SK-N-SH (cell line): ENCODE data around the gene PTH. TPM values are rescaled to one million over a fixed set of nuclear protein-coding genes. Genes with fewer than 3 reads are reported as not detected.

Experiments used
- CTCF ChIA-PET: fragments of 300-600, 350-600 bp; formaldehyde crosslinking; extraction: SDS; loops from one replicate; lab custom pipeline; 2021; lab: Yijun Ruan, JAX
- POLR2A ChIA-PET: fragments of 350-600 bp; sonication (Branson Sonifier 250); formaldehyde crosslinking; extraction: SDS; loops from one replicate; lab custom pipeline; 2020; ENCODE audit warnings: antibody characterized with exemption, inconsistent platforms; lab: Yijun Ruan, JAX
- DNase-seq: peaks from one replicate; pipeline ENCODE4 v3.0.0; 2012
- H2AFZ ChIP-seq: fragments of 200-600 bp; sonication (generic); 2 replicates; pipeline ENCODE4 v1.8.1; 2016; ENCODE audit warnings: antibody characterized with exemption, mild to moderate bottlenecking, low read depth
- H3F3A ChIP-seq: fragments of 200-600 bp; sonication (generic); replicated peaks from 2 replicates; pipeline ENCODE3; 2016; ENCODE audit warnings: antibody characterized with exemption, mild to moderate bottlenecking; ENCODE audit not compliant: insufficient read depth
- H3K27ac ChIP-seq, 2 experiments: fragments of 200-500 bp in 1 of 2; fragments of 200-600 bp in 1 of 2; sonication (Bioruptor generic) in 1 of 2; sonication (generic), shearing (Covaris generic) in 1 of 2; 2 replicates each; pipeline versions ENCODE4 v1.5.1 to v1.6.1; 2014 to 2016; ENCODE audit warnings: low read depth in 2 of 2, inconsistent platforms in 1 of 2, low read length in 1 of 2, mild to moderate bottlenecking in 1 of 2, mixed read lengths in 1 of 2
- H3K27me3 ChIP-seq: fragments of 200-600 bp; sonication (generic), shearing (Covaris generic); 2 replicates; pipeline ENCODE4 v1.6.1; 2016; ENCODE audit warnings: mixed run types; ENCODE audit not compliant: insufficient read depth
- H3K36me3 ChIP-seq, 2 experiments: fragments of 200-500 bp in 1 of 2; fragments of 200-600 bp in 1 of 2; sonication (Bioruptor generic) in 1 of 2; sonication (generic) in 1 of 2; replicated peaks in 1 of 2; 2 replicates each; pipeline versions ENCODE3 to v1.5.1; 2014 to 2016; ENCODE audit warnings: low read length in 1 of 2, mild to moderate bottlenecking in 1 of 2; ENCODE audit not compliant: insufficient read depth in 2 of 2, control insufficient read depth in 1 of 2
- H3K4me1 ChIP-seq, 2 experiments: fragments of 200-500 bp in 1 of 2; fragments of 200-600 bp in 1 of 2; sonication (Bioruptor generic) in 1 of 2; sonication (generic), shearing (Covaris generic) in 1 of 2; 2 replicates each; pipeline versions ENCODE4 v1.5.1 to v1.6.1; 2014 to 2016; ENCODE audit warnings: low read depth in 1 of 2, low read length in 1 of 2, mixed run types in 1 of 2; ENCODE audit not compliant: insufficient read depth in 2 of 2, control insufficient read depth in 1 of 2
- H3K4me2 ChIP-seq: fragments of 200-600 bp; sonication (generic), shearing (Covaris generic); 2 replicates; pipeline ENCODE4 v1.6.1; 2017; ENCODE audit warnings: mixed run types
- H3K4me3 ChIP-seq, 2 experiments: fragments of 200-500 bp in 1 of 2; fragments of 200-600 bp in 1 of 2; sonication (Bioruptor generic) in 1 of 2; sonication (generic), shearing (Covaris generic) in 1 of 2; 2 replicates each; pipeline versions ENCODE4 v1.5.1 to v1.8.1; 2014 to 2016; ENCODE audit warnings: low read depth in 2 of 2, inconsistent platforms in 1 of 2, low read length in 1 of 2, mild to moderate bottlenecking in 1 of 2, mixed read lengths in 1 of 2, moderate library complexity in 1 of 2
- H3K79me2 ChIP-seq: fragments of 200-600 bp; sonication (generic); 2 replicates; pipeline ENCODE4 v1.8.1; 2017; ENCODE audit warnings: mild to moderate bottlenecking; ENCODE audit not compliant: insufficient read depth
- H3K9ac ChIP-seq: fragments of 200-600 bp; sonication (generic); 2 replicates; pipeline ENCODE4 v1.6.1; 2017; ENCODE audit warnings: mixed run types
- H3K9me2 ChIP-seq: fragments of 200-600 bp; sonication (generic); 2 replicates; pipeline ENCODE4 v1.6.1; 2017; ENCODE audit warnings: mixed run types
- H3K9me3 ChIP-seq: fragments of 200-600 bp; sonication (generic); 2 replicates; pipeline ENCODE4 v1.6.1; 2017; ENCODE audit warnings: mixed run types, mild to moderate bottlenecking, moderate library complexity
- H4K20me1 ChIP-seq: fragments of 200-600 bp; sonication (generic); 2 replicates; pipeline ENCODE4 v1.6.1; 2017; ENCODE audit warnings: mild to moderate bottlenecking, mixed run types; ENCODE audit not compliant: insufficient read depth
- CHD2 ChIP-seq: fragments of 150-350 bp; IDR thresholded peaks from 2 replicates; pipeline ENCODE4 v1.6.1; 2018; ENCODE audit warnings: low read length; ENCODE audit not compliant: partially characterized antibody
- EZH2phosphoT487 ChIP-seq: fragments of 200-600 bp; sonication (generic); IDR thresholded peaks from 2 replicates; pipeline ENCODE4 v1.6.1; 2017; ENCODE audit warnings: low read depth, mixed run types, mild to moderate bottlenecking, antibody characterized with exemption, moderate library complexity, borderline replicate concordance
- FOSL2 ChIP-seq: IDR thresholded peaks from 2 replicates; pipeline ENCODE4 v1.4.0; 2012; ENCODE audit warnings: low read depth, mild to moderate bottlenecking, moderate library complexity, borderline replicate concordance
- FOXJ3 ChIP-seq: sonication (generic); formaldehyde crosslinking; IDR thresholded peaks from 2 replicates; pipeline ENCODE4 v1.5.1; 2020; ENCODE audit warnings: mild to moderate bottlenecking, missing genetic modification reagents
- GATA2 ChIP-seq: sonication (generic); formaldehyde crosslinking; IDR thresholded peaks from 2 replicates; pipeline ENCODE4 v1.5.0; 2020; ENCODE audit warnings: mild to moderate bottlenecking, missing genetic modification reagents
- IRF3 ChIP-seq: fragments of 150-350 bp; IDR thresholded peaks from 2 replicates; pipeline ENCODE4 v1.6.1; 2016; ENCODE audit warnings: mild to moderate bottlenecking, low read depth, low read length
- MAX ChIP-seq: IDR thresholded peaks from 2 replicates; pipeline ENCODE4 v1.4.0; 2012; ENCODE audit warnings: low read depth
- NRF1 ChIP-seq: IDR thresholded peaks from 2 replicates; pipeline ENCODE4 v1.6.1; 2012; ENCODE audit warnings: low read depth, mild to moderate bottlenecking, low read length
- POLR2AphosphoS5 ChIP-seq: IDR thresholded peaks from 2 replicates; pipeline ENCODE4 v1.6.1; 2012; ENCODE audit warnings: low read depth, low read length
- RCOR1 ChIP-seq: fragments of 150-350 bp; IDR thresholded peaks from 2 replicates; pipeline ENCODE4 v1.6.1; 2017; ENCODE audit warnings: antibody characterized with exemption, low read length
- RXRA ChIP-seq: IDR thresholded peaks from 2 replicates; pipeline ENCODE4 v1.4.0; 2012; ENCODE audit warnings: low read depth, mild to moderate bottlenecking, borderline replicate concordance
- SIN3A ChIP-seq: IDR thresholded peaks from 2 replicates; pipeline ENCODE4 v1.6.1; 2012; ENCODE audit warnings: low read depth, mild to moderate bottlenecking, low read length, moderate library complexity, borderline replicate concordance
- SMC3 ChIP-seq: IDR thresholded peaks from 2 replicates; pipeline ENCODE4 v1.6.1; 2012; ENCODE audit warnings: low read depth, low read length, improper control_type of control experiment
- TEAD4 ChIP-seq: IDR thresholded peaks from 2 replicates; pipeline ENCODE4 v1.4.0; 2012; ENCODE audit warnings: mild to moderate bottlenecking, borderline replicate concordance; ENCODE audit not compliant: insufficient read depth
- USF2 ChIP-seq: fragments of 150-350 bp; IDR thresholded peaks from 2 replicates; pipeline ENCODE4 v1.6.1; 2017; ENCODE audit warnings: antibody characterized with exemption, low read length, low read depth, borderline replicate concordance
- WGBS: methylation state at CpG from one replicate; pipeline ENCODE4 v1.1.6; 2017; ENCODE audit warnings: low lambda C conversion rate; 5-methylcytosine and 5-hydroxymethylcytosine counted together
- polyA plus RNA-seq, 3 experiments: library from polyadenylated mRNA; depleted of rRNA; stranded (reverse); fragments of >200 nt; gene quantifications; 2 replicates each; pipeline ENCODE4 v1.2.3, GENCODE V29; 2012

PTH gene
- polyA plus RNA-seq, 1 of the 3 experiments (the other 2 are of a cell fraction): not detected

GRCh38 chr11:13535819-13536218 lies 40.0 kb upstream of the PTH start:
- Histone ChIP-seq H3K9me2 (no peaks in the 10 kb centered on the region), H3K27ac (no peak overlapping the region), H2AFZ (no peak overlapping the region), H3K27me3 (no peaks in the 10 kb centered on the region), H4K20me1 (no peaks in the 10 kb centered on the region), H3K4me2 (no peak overlapping the region), H3K36me3 (no peaks in the 10 kb centered on the region), H3K9me3 (no peaks in the 10 kb centered on the region), H3K9ac (no peak overlapping the region), H3K4me1 (no peaks in the 10 kb centered on the region), H3K4me3 (no peak overlapping the region), H3K79me2 (no peaks in the 10 kb centered on the region), H3F3A (no peaks in the 10 kb centered on the region)
- DNase-seq: peak; percentile 7
- ChIA-PET CTCF (no interaction called here), POLR2A (no interaction called here)
- TF ChIP-seq IRF3 (no peak), RCOR1 (no peak), USF2 (no peak), EZH2phosphoT487 (no peak), SMC3 (no peak), POLR2AphosphoS5 (no peak), FOXJ3 (CRISPR knock-in tag) (no peak), MAX (no peak), GATA2 (no peak), CHD2 (no peak), FOSL2 (no peak), NRF1 (no peak), SIN3A (no peak), TEAD4 (no peak), RXRA (no peak)
- 1% methylated on average over 2 of the region's 2 CpGs for WGBS

GRCh38 chr11:13534358-13534757 lies 38.6 kb upstream of the PTH start:
- H3K4me3 ChIP-seq: no peak overlapping the region
- H3K27ac ChIP-seq: no peak overlapping the region
- no peaks in the 10 kb centered on the region for H4K20me1 ChIP-seq
- H2AFZ ChIP-seq: no peak overlapping the region
- ChIA-PET POLR2A (no interaction called here), CTCF (no interaction called here)
- DNase-seq: no peak
- H3K36me3 ChIP-seq: no peaks in the 10 kb centered on the region
- no peaks in the 10 kb centered on the region for H3K9me2 ChIP-seq
- no peak overlapping the region for H3K9ac ChIP-seq
- no peak for TF ChIP-seq NRF1
- WGBS: 36% methylated on average over 6 of the region's 7 CpGs
- H3F3A ChIP-seq: no peaks in the 10 kb centered on the region
- no peak overlapping the region for H3K4me2 ChIP-seq
- H3K4me1 ChIP-seq: no peaks in the 10 kb centered on the region
- H3K27me3 ChIP-seq: no peaks in the 10 kb centered on the region
- no peaks in the 10 kb centered on the region for H3K9me3 ChIP-seq
- H3K79me2 ChIP-seq: no peaks in the 10 kb centered on the region
